Left renal cortex interstitium (tissue), 4 donors: ENCODE measurements around the gene PRKN. TPM values are rescaled to one million over a fixed set of nuclear protein-coding genes. Genes with fewer than 3 reads are reported as not detected.

Source experiments
- DNase-seq, 4 donors: peaks; one replicate each; pipeline ENCODE4 v3.0.0-alpha.2; 2013; ENCODE audit warnings: low read depth in 4 of 4, low spot score in 2 of 4, missing footprints in 1 of 4
- polyA plus RNA-seq, 4 donors: library from polyadenylated mRNA; unstranded; fragments of 120-200 nt; gene quantifications; one replicate each; pipeline ENCODE4 v1.2.1, GENCODE V29; 2013; ENCODE audit not compliant: insufficient read length in 4 of 4

The PRKN gene
- polyA plus RNA-seq, 4 donors, result 7.9 to 12.9 (median 9.1) TPM

DNA sequence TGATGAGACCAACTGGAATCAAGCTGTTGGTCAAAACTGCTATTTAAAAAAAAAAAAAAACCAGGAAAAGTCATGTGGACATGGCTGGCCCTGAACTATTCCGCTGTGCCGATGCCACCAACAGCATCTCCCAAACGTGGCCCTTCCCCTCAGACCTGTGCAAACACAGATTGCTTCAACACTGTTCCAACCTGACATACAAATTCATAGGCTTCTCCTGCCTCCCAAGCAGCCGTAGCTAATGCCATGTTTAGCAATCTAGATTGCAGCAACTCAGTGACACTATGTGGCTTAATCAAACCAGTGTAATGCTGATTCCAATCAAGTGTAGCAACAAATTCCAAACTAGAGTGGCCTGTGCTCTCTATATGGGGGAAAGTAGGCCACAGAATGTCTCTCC, 16.2 kb downstream of the PRKN start:
- no peak for DNase-seq

DNA sequence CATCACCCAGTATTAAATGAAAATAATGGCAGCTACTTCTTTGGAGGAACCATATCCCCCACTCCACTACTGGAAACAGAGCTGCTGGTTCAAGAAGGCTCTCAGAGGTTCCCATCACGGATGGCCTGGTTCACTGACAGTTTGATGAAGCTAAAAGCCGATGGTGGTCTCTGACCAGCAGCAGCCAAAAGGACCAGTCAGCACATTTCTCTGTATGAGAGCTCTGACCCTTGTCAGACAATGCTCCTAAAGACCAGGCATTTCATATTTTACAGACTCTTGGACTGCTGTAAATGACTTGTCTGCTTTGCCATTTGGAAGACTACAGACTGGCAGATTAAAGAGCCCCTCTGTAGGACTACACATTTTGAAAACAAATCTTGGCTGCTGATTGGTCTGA, 16.6 kb downstream of the PRKN start:
- DNase-seq, result no peak

DNA sequence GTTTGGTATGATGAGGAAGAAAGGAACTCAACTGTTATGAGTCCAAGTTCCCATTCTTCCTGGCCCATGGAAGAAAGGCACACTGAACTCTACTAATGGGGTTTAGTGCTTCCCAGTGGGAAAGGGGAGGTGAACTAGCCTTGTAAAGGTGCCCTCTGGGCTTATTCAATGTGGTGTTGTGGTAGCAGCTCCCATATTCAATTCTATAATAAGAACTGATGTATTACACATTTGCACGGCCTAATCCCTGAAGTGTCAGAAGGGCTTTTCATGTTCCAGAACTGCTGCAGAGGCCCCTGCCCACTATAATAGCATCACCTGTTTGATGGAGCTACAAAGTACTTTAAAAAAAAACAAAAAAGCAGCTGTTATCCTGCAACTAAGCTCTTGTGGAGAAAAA, 17.1 kb downstream of the PRKN start:
- no peak for DNase-seq

DNA sequence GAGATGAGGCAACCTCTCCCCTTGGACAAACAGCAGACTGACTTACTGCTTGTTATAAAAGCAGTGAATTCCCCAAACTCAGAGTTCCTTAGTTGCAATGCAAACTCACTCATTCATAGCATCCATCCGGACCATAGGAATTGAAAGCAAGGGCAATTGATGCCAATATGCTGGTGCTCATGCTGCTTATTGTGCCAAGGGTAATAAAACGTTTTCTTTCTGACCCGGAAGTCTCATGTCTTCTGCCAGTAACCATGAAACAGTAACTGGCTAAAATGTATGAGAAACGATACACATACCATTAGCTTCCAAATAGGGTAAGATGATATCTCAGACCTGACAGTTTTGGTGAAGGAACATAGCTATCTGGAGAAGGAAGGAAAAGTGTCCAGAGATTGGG, 18.1 kb downstream of the PRKN start:
- DNase-seq, result no peak

DNA sequence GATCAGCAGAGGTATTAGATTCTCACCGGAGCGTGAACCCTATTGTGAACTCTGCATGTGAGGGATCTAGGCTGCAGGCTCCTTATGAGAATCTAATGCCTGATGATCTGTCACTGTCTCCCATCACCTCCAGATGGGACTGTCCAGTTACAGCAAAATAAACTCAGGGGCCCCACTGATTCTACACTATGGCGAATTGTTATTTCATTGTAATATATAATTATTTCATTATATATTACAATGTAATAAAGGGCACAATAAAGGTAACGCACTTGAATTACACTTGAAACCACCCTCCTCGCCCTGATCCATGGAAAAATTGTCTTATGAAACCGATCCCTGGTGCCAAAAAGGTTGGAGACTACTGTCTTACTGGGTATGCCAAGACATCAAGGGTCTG, 18.6 kb downstream of the PRKN start:
- no peak for DNase-seq

DNA sequence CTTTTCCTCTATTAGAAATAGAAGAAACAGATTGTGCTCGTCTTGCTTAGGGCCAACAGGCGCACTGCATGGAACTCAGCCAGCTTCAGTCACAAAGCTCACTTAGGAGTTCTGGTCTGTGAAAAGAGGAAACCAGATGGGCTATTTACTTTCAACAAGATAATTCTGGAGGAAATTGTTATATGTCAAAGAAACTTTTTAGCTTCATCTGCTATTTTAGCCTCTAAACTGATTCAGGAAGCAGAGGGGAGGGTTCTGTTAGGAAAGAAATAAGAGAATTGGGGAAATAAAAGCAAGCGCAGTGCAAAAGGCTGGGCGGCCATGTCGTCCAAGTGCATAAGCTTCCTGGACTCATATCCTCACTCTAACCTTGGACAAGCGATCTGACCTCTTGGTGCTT, 21.3 kb downstream of the PRKN start:
- peak in 2 of 4 donors; percentile 41 to 42 for DNase-seq

DNA sequence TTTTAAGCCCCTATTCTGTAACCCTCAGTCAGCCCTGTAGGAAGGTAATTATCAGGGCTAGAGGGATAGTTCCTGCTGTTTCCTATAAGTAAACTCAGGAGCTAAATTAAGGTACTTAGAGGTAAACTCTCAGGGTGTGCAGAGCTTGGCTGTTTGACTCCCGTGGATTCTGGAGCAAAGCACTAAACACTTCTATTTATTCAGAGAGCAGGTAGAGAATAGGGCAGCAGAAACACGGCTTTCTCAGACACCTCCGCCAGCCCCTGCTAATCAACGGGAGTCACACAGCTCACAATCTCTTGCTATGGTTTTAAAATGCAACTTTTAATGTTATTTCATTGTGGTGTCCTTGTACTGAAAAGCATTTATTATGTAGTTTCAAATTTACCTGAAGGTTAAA, 21.8 kb downstream of the PRKN start:
- no peak for DNase-seq

DNA sequence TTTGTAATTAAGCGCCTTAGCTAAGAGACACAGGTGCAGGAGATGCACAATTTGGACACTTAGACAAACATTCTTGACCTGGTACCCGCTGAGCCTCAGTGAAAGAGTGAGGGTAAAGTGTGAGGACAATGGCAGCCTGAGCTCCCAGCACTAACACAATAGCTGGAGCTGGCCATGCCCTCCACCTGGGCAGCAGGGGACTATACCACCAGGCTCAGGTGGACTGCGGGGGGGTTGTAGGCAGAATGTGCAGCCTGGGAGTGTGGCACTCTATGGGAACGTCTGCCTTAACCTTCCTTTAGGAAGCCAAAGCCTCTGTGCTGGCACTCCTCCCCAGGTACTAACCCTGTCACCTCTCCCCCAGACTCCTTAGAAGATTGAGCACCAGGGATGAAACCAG, 23.6 kb downstream of the PRKN start:
- no peak for DNase-seq

DNA sequence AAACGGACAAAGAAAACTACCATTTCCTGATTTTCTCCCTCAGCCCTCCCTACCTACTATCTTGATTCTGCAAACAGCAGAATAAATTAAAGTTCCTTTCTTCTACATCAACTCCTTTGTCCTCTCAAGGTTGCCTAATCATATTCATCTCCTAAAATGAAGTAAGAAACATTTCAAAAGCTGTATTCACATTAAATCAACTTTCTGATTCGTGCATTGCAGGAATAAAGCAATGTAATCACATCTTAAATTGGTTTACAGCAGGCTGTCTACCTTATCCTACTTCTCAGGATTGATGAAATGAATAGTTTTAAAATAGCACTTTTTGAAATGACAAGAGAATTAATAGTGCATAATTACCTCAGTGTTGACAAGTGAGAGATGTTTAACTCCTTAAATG, 25.1 kb downstream of the PRKN start:
- DNase-seq, result no peak

DNA sequence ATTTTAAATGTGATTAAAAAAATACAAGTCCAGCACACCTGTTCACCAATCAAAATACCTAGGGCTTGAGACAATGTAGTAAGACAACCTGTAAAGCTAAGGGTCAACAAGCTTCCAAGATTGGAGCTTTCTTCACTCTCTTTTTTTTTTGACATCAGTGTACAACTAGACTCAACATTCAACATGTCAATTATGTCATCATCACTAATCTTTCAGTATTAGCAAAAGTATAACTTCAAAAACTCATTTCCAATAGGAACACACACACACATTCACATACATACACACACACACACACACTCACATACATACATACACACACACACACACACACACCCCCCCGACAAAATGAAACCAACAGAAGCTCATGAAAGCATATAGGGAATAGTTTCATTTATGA, 26.0 kb downstream of the PRKN start:
- DNase-seq, result no peak

DNA sequence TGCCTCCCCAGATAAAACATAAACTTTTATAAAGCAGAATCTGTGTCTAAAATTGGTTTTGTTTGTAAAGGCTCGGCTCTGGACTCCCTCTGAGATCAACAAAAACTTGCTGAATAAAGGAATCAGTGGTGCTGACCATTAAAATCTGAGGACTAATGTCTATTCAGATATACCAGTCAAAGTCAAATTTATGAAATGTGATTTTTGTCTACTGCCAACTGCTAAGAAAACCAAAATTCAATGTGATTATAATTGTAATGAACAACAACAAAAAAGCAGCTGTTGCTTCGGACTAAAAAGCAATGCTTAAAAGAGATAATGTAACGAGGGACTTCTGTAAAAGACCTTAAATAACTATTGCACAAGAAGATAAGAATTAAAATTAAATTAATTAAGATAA, 26.6 kb downstream of the PRKN start:
- DNase-seq, result no peak

DNA sequence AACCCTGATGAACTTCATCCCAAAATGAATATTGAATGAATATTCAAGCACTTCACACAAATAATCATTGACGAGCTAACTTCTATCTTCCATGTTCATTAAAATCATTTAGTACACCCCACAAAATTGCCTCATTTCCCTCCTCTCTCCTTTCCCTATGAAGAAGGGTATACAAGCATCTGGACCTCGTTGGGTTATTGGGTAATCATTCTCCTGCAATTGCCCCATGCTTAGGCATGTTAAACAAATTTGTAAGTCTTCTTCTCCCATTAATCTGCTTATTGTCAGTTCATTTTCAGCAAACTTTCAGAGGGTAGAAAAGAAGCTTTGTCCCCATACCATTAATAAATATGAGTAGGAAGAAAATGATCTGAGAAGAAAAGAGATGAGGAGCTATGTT, 27.6 kb downstream of the PRKN start:
- no peak for DNase-seq

DNA sequence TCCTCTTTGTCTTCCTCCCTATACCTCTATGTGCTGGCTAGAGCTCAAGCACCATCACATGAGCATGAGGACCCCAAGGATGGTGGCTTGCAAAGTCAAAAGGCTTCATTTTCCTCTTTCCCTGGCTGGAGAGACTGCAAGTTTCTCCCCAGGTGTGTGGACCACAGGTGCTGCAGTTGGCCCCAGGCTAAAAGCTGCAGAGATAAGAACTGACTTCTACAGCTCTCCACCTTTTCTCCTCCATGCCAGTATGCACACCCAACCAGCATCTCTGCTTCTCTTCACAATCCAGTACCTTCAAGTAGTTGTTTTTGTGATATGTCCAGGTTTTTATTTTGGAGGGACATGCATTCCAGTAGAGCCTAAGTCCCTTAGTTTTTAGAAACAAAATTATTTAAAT, 29.1 kb downstream of the PRKN start:
- no peak for DNase-seq

DNA sequence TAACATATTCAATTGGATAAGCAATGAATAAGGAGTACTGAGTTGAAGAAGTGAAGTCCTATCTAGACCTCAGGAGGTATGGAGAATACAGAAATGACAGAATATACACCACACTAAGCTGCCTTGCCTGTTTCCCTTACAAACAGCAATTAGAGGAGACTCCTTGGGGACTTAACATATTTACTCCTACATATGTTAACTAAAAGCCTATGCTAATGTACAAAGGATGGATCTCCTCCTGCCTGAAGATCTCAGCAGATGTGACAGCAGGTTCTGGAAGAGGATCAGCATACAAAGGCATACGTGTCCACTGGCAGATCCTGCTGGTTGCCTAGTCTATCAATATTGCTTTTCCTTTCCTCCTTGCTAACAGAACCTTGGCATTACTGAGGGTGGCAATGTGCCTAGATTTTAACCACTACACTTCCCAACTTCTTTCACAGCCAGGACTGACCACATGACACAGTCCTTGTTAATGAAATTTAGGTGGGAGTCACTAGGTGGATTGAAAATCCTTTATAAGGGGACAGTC, 29.6 kb downstream of the PRKN start:
- no peak for DNase-seq

DNA sequence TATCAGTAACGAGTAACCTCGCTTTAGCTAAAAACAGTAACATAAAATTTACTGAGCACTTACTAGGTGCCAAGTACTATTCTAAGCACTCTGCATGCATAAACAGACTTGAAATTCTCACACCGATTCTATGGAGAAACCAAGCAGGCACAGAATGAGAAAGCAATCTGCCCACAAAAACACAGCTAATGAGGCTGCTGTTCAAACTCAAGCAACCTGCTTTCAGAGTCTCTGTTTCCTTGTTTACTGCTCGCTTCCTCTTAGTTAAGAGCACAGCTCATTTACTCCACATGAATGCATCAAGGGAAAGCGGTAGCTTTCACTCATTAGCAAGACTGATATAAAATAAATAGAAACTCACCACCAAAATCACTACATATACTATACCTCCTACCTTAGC, 37.4 kb downstream of the PRKN start:
- DNase-seq, result no peak

DNA sequence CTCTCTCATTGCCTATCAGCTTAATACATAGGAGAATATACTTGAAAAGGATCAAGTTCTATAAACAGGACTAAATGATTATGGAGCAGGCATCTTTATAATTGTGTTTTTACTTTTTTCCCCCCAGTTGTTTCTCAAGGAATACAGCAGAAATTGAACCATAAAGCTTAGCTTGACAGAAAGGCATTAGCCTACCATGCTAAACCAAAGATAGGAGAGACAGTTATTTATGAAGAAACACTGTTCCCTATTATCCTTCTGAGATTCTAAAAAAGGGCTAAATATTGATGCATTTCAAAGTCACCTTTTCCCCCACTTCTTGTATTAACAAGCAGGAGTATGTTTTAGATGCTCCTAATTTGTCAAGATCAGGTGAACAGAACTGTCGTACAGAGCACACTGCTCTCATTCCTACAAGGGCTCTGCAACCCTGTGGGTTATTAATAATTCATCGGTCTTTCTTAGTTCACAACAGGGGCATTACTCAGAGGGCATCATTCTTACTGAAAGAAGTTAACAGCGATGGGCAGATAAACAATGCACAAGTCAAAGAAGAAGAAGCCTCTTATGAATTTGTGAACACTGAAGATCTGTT, 38.7 kb downstream of the PRKN start:
- no peak for DNase-seq

DNA sequence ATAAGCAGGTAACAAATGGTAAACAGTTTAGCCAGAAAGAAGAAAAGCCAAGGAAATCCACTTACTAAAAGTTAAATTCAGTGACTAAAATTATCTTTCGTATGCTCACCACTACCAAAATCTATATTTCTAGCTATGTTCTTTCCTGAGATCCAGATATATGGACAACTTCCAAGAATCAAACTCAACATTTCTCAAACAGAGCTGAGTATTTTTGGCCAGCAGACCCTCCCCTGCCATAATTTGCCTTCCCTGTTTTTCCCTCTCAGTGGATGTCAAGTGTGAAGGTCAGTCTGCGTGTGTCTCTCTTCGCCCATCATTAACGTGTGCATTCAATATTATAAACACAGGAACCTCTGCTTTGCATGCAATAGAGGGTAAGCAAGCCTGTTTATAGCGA, 42.0 kb downstream of the PRKN start:
- no peak for DNase-seq

DNA sequence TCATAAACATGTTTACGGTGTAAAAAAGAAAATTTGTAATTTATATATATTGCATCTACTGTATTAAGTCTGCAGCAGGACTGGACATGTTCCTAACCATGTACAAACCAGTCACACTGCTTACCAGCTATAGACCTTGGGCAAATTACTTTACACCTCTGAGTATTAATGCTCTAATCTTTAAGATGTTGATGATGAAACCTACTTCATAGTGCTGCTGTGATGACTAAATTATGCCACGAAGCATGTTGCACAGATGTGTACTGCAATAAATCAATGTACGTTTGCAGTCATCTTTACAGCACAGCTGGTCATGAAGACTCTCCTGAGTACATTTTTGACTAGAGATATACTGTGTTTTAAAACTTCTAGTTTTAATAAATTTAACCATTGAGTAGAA, 42.6 kb downstream of the PRKN start:
- DNase-seq, result no peak

DNA sequence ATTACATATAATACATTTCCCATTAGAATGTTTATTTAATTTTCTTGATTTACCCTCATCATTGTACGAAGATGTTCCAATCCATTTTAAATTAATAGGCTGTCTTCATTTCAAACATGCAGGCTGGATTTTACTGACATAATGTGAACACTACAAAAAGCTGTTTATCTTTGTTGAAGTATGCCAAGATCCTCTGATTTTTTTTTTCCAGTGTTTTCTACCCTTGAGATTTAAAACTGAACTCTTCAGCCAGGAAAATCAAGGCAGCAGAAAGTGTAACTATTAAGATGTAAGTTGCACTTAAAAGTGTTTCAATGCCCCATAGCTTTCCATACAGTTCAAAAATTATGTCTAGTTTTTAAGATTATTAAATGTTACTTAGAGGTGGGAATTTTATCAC, 43.5 kb downstream of the PRKN start:
- DNase-seq, result no peak

DNA sequence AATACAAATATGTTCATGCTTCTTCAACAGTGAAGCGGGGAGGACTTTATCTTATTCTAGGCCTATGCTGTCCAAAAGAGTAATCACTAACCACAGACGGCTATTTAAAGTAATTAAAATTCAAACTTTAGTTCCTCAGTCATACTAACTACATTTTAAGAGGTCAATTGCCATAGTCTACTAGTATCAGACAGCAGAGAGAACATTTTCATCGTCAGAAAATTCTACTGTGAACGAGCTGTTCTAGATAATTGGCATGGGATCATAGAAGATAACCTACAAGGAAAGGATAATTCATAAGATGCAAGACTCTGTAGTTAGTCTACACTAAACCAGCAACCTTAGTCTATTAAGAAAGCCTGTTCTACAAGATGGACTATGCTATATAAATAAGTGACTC, 44.4 kb downstream of the PRKN start:
- no peak for DNase-seq

DNA sequence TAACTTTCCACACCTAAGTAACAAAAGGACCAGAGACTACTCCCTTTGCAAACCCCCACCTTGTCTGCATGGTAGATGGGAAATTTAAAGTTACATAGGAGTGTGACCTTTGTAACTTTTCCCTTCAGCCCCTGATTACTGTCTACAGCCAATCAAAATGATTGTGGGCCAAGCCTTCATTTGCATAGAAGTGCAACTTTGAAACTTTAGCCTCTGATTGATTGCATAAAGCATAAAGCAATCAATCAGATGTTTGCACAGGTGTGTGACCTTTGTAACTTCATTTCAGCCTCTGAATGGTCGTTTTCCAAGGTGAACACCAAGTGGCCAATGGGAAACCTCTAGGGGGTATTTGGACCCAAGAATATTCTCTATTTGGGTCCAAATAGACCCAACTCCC, 46.1 kb downstream of the PRKN start:
- no peak for DNase-seq

DNA sequence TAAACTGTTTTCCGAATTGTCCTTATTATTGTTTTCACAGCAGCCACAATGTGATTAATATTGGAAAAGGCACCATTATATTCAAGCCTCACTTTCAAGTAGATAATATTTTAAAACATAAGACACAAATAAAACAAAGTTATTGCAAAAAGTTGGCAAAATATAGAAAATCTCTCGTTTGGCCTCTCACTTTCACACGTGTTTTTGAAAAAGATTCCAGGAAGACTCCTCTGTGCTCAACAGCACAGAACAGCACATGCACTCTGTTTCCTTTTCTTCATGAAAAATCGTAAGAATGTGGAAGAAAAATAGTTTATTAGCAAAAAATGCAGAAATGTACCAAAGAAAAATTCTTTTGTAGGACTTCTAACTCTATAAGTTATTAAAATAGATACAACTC, 46.7 kb downstream of the PRKN start:
- DNase-seq, result no peak

DNA sequence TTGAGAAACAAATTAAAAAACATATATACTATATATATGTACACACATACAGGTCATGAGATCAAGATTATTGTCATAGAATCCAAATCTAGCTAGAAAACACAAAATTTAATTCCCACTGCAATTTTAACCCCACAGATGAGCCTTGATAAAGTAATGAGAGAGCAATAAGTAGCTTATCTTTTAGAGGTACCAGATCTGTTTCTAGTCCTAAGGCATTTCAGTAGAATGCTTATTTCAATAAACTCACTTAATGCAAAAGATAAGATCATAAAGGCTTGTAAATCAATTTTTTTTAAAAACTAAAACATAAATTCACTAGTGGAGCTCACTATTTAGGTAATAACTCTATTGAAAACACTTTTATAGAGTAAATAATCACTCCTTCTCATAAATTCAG, 47.2 kb downstream of the PRKN start:
- no peak for DNase-seq
